ENCODE data around the gene FEM1B.
A peak's percentile ranks its signal among the peaks of the same experiment; 100 is the strongest.

The FEM1B gene

GRCh38 chr15:68261241-68261640, 16.3 kb upstream of the FEM1B start:
- no peak for DNase-seq

GRCh38 chr15:68261980-68262379, 15.6 kb upstream of the FEM1B start:
- DNase-seq = no peak

GRCh38 chr15:68262514-68263356, 14.8 kb upstream of the FEM1B start:
- no peak for DNase-seq

- DNase-seq = no peak
These were observed 13.3 kb upstream of the FEM1B start for GRCh38 chr15:68264282-68264681.

GRCh38 chr15:68265081-68265480, 12.5 kb upstream of the FEM1B start:
- no peak for DNase-seq

GRCh38 chr15:68265674-68266073, 11.9 kb upstream of the FEM1B start:
- no peak for DNase-seq

GRCh38 chr15:68268405-68268804, 9.1 kb upstream of the FEM1B start:
- DNase-seq = no peak

GRCh38 chr15:68271854-68272471, 5.6 kb upstream of the FEM1B start:
- no peak for DNase-seq

- no peak for DNase-seq
These were observed 4.7 kb upstream of the FEM1B start for GRCh38 chr15:68272721-68273271.

GRCh38 chr15:68274201-68274848, 3.2 kb upstream of the FEM1B start:
- DNase-seq = no peak

- DNase-seq = no peak
These were observed 2.3 kb upstream of the FEM1B start for GRCh38 chr15:68275165-68275746.

GRCh38 chr15:68276668-68277067, 877 bp upstream of the FEM1B start:
- no peak for DNase-seq

- no peak for DNase-seq
These were observed 378 bp upstream of the FEM1B start for GRCh38 chr15:68277131-68277602.

- DNase-seq = no peak
These were observed 725 bp downstream of the FEM1B start for GRCh38 chr15:68278345-68278594.

GRCh38 chr15:68278595-68279405, 1.3 kb downstream of the FEM1B start:
- DNase-seq = peak; percentile 17

GRCh38 chr15:68279779-68280753, 2.5 kb downstream of the FEM1B start:
- no peak for DNase-seq

GRCh38 chr15:68281008-68281407, 3.5 kb downstream of the FEM1B start:
- no peak for DNase-seq

GRCh38 chr15:68283401-68283800, 5.9 kb downstream of the FEM1B start:
- DNase-seq = no peak

GRCh38 chr15:68284616-68285258, 7.2 kb downstream of the FEM1B start:
- no peak for DNase-seq

GRCh38 chr15:68285259-68285980, 7.9 kb downstream of the FEM1B start:
- DNase-seq = no peak

Data from CD4-positive, alpha-beta T cell treated with Interleukin-10 for 1 hour (primary cell).